GM12891 (cell line): Measurements from ENCODE around the gene UTP4.

Experiments
- POLR2A ChIP-seq: IDR thresholded peaks from 2 replicates; pipeline ENCODE4 v1.6.1; 2011; ENCODE audit warnings: low read depth, low read length, control low read depth
- POLR2AphosphoS5 ChIP-seq: IDR thresholded peaks from 2 replicates; pipeline ENCODE4 v1.6.1; 2011; ENCODE audit warnings: low read depth, low read length, control low read depth
- TAF1 ChIP-seq: IDR thresholded peaks from 2 replicates; pipeline ENCODE4 v1.6.1; 2011; ENCODE audit warnings: low read depth, low read length, control low read depth

DNA sequence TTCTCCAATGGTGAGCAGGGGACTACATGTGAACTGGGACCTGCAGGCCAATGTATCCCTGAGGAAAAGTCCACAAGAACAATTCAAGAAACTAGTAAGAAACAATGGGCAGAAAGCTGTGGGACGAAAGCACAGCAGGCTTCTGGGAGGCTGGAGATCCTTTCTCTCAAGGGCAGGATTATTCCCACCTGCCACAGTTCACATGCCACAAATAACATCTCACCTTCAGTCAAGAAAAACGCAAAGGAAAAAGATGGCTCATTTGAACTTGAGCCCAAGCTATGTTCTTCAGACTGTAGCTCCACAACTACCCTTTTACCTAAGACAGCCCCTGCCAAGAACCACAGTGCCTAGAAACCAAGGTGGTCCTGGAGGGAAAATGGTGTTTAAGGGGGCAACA is 14.0 kb upstream of the UTP4 start:
- TF ChIP-seq POLR2AphosphoS5: no peak
- no peak for TF ChIP-seq POLR2A
- no peak for TF ChIP-seq TAF1
